HL-60 (cell line): ENCODE data around the gene ZMYND8.

Source experiments
- GABPA ChIP-seq: IDR thresholded peaks from 2 replicates; pipeline ENCODE4 v1.6.1; 2012; ENCODE audit warnings: low read depth
- POLR2AphosphoS5 ChIP-seq: IDR thresholded peaks from 2 replicates; pipeline ENCODE4 v1.6.1; 2012; ENCODE audit warnings: low read depth
- TF ChIP-seq, protein P1 (sequence below): IDR thresholded peaks from one replicate; pipeline ENCODE4 v1.5.1; 2011; ENCODE audit warnings: low read length, control low read depth, inconsistent platforms; ENCODE audit not compliant: insufficient read depth
- TF ChIP-seq, protein P2 (sequence below): IDR thresholded peaks from 2 replicates; pipeline ENCODE4 v1.6.1; 2012; ENCODE audit warnings: low read depth; ENCODE audit not compliant: insufficient replicate concordance

DNA sequence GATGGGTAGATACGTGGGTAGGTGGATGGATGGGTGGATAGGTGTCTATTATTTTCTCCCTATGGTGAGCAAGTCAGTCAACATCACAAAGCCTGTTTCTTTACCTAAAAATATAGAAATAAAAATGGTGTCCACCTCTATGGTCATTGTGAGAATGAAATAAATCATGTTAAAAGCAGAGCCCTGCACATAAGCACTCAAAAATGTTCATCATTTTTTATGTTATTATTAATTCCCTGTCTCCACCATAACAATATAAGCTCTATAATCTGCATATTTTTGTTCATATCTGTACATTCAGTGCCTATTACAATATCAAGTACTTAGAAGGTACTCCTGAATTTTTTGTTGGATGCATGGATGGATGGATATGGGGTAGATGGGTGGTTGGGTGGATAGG is 177.6 kb downstream of the ZMYND8 start:
- TF ChIP-seq, protein P1, sequence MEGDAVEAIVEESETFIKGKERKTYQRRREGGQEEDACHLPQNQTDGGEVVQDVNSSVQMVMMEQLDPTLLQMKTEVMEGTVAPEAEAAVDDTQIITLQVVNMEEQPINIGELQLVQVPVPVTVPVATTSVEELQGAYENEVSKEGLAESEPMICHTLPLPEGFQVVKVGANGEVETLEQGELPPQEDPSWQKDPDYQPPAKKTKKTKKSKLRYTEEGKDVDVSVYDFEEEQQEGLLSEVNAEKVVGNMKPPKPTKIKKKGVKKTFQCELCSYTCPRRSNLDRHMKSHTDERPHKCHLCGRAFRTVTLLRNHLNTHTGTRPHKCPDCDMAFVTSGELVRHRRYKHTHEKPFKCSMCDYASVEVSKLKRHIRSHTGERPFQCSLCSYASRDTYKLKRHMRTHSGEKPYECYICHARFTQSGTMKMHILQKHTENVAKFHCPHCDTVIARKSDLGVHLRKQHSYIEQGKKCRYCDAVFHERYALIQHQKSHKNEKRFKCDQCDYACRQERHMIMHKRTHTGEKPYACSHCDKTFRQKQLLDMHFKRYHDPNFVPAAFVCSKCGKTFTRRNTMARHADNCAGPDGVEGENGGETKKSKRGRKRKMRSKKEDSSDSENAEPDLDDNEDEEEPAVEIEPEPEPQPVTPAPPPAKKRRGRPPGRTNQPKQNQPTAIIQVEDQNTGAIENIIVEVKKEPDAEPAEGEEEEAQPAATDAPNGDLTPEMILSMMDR = no peak
- TF ChIP-seq POLR2AphosphoS5 (no peak), GABPA (no peak)
- TF ChIP-seq, protein P2, sequence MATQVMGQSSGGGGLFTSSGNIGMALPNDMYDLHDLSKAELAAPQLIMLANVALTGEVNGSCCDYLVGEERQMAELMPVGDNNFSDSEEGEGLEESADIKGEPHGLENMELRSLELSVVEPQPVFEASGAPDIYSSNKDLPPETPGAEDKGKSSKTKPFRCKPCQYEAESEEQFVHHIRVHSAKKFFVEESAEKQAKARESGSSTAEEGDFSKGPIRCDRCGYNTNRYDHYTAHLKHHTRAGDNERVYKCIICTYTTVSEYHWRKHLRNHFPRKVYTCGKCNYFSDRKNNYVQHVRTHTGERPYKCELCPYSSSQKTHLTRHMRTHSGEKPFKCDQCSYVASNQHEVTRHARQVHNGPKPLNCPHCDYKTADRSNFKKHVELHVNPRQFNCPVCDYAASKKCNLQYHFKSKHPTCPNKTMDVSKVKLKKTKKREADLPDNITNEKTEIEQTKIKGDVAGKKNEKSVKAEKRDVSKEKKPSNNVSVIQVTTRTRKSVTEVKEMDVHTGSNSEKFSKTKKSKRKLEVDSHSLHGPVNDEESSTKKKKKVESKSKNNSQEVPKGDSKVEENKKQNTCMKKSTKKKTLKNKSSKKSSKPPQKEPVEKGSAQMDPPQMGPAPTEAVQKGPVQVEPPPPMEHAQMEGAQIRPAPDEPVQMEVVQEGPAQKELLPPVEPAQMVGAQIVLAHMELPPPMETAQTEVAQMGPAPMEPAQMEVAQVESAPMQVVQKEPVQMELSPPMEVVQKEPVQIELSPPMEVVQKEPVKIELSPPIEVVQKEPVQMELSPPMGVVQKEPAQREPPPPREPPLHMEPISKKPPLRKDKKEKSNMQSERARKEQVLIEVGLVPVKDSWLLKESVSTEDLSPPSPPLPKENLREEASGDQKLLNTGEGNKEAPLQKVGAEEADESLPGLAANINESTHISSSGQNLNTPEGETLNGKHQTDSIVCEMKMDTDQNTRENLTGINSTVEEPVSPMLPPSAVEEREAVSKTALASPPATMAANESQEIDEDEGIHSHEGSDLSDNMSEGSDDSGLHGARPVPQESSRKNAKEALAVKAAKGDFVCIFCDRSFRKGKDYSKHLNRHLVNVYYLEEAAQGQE = no peak
